ENCODE data around the gene DYNLT4. TPM values are rescaled to one million over a fixed set of nuclear protein-coding genes. Genes with fewer than 3 reads are reported as not detected.
A peak's percentile ranks its signal among the peaks of the same experiment; 100 is the strongest.
"Not testable (repeated sequence)": the region's sequence is repeated elsewhere in the genome, so short reads cannot be mapped to it uniquely, and the experiment has no call there.

The DYNLT4 gene, protein sequence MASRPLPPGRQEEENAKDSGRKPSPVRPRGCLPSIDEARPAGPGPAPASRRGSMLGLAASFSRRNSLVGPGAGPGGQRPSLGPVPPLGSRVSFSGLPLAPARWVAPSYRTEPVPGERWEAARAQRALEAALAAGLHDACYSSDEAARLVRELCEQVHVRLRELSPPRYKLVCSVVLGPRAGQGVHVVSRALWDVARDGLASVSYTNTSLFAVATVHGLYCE
- total RNA-seq (2014; rRNA removed; shearing (Covaris generic)) = 0.12 TPM in 1 of 2 replicates, not detected in the other

DNA sequence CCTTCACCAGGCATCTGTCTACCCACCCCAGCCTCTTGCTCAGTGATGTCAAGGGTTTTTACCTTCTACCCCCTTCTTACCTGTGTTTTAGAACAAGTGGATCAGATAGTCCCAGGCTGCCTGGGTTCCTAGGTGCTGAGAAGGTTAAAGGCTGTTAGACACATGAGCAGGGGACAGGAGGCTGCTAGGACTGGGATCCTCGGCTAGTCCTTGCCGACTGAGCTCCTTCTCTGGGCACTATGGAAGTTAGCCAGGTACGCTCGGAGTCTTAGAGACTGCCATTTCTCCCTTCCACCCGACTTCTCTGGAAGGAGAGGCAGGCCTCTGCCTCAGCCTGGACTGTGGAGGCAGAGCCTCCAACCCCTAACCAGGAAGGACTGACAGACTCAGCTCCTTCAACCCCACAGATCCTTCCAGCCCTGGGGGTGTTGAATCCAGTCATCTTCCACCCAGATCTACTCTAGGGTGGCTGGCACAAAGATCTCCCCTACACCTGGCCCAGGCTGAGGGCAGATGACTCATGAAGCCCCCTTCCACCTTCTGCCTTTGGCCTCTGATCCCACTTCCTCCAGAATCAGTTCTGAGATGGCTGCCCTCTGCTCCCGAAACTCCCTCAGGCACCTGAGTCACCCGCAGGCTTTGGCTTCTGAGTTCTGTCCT lies at the start of gene DYNLT4:
TSS of gene DYNLT4 (minus strand) at position 648 of the 660 bp plus-strand sequence. CDS start 683 bp downstream, outside the sequence.
- DNase-seq (ENCODE audit: low spot score) = no peak

DNA sequence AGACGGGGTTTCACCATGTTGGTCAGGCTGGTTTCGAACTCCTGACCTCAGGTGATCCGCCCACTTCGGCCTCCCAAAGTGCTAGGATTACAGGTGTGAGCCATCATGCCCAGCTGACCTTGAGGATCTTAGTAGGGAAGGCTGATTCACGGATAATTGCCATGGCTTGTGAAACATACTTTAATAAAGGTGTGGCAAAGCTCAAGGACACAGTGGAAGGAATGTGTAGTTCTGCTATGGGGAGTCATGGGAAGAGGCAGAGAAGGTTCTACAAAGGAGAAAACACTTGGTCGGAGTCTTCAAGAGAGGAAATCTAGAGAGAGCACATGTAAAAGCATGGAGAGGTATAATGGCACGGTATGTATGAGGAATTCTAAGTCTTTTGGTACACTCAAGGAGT lies 48.6 kb upstream of the DYNLT4 start:
- no peak for DNase-seq (ENCODE audit: low spot score)

DNA sequence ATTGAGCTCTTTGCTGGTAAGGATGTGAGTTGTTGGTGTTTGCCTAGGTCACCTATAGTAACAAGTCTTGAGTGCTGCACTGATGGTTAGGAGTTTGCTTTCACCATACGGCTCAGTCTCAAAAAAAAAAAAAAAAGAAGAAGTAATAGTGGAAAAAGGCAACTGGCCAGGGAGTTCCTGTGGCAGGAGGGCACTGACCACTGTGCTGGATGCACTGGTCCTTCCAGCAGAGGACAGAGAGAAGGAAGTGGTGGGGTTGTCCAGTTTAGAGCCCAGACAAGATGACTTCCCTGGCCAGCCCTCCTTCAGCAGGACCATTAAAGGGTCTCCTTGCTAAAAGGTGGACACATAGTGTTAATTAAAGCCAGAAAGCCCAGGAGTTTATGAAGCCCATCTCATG lies 47.8 kb upstream of the DYNLT4 start:
- DNase-seq (ENCODE audit: low spot score) = no peak

DNA sequence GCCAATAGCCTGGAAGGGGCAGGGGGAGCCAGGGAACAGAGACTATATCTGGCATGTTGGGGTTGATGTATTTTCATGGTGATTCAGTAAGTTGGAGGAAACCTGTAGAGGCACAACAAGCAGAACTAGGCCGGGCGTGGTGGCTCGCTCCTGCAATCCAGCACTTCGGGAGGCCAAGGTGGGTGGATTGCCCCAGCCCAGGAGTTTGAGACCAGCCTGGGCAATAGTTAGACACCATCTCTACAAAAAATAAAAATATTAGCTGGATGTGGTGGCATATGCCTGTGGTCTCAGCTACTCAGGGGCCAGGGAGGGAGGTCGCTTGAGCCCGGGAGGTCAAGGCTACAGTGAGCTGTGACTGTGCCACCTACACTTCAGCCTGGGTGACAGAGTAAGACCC lies 46.0 kb upstream of the DYNLT4 start:
- DNase-seq (ENCODE audit: low spot score) = no peak

DNA sequence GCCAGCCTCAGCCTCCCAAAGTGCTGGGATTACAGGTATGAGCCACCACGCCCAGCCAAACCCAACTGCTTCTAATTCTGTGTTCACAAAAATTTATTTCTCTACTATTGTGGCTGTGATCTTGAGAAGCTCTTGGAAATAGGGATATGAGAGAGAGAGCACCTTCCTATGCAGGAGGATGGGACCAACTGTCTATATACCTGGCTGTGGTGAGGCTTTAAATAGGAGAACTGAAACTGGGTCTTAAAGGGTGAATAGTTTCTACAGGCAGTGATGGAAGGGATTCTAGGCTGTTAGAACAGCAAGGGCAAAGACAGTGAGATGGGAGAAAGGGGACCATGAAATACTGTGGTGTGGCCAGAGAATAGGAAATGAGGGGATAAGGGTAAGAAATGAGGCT lies 44.2 kb upstream of the DYNLT4 start:
- no peak for DNase-seq (ENCODE audit: low spot score)

DNA sequence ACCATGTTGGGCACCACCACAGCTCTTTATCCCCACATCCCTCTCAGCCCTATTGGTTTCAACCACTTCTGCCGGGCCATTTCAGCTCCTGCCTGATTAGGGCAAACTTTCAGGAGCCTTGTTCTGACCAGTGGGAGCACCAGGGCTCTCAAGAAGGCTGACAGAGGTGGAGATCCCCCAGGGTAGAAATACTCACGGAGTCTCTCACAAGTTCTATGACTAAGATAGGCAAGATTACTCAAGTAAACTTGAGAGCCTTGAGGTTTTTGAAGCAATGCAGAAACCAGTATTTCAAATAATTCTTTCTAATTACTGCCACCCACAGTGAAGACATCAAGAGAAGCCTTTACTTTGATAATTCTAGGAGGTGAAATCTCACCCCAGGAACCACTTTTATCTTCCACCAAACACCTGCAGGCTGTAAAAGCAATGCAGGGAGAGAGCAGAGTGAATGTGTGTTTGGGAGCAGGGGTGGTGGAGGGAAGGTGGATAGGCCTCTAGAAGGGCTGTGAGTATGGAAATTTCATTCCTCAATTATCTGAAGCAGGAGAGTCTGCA lies 42.5 kb upstream of the DYNLT4 start:
- no peak for DNase-seq (ENCODE audit: low spot score)

DNA sequence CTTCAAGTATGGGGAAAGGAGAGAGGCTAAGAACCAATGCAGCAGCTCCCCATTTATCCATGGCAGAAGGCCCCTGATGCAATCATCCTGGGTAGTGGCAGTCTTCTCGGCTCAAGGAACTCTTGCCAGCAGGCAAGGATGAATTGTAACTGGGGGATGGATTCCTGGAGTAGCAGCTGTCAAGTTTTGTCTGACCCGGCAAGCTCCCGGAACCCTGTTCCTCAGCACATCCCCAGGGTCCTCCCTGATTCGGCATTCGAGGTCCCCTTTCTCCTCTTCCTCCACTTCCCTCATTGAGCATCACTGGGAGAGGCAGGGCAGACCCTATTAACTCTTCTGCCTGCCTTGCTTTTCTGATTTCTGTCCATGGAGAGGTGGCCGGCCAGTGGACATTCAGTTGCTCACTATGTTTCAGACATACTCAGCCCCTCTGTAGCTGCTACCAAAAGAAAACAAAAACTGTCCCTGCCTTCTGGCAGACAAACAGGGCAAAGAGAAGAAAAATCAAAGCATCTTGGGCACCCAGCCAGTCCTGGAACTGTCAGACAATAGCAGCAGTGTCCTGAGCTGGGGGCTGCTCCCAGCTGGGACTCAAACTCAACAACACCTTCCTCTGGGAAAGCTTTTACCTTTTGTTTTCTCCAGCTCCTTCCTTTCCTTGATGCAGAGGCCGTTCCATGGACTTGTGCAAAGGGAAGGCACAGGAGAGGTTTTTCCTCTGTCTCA lies 41.5 kb upstream of the DYNLT4 start:
- DNase-seq (ENCODE audit: low spot score) = no peak

DNA sequence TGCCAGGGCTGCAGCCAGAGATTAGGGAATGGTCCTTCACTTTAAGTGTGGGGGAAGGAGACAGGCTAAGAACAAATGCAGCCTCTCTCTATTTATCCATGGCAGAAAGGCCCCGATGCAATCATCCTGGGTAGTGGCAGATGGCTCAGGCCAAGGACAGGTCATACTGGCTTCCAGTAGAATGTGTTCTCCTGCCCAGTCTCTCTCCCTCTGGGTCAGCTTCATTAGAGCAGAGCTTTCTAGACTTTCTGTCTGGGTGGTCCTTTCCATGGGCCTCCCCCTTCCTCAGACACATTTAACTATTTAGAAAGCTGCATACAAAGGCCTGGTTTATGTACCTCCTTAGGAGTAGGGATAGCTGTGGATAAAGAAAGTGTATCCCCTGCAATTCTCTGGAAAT lies 40.7 kb upstream of the DYNLT4 start:
- no peak for DNase-seq (ENCODE audit: low spot score)

DNA sequence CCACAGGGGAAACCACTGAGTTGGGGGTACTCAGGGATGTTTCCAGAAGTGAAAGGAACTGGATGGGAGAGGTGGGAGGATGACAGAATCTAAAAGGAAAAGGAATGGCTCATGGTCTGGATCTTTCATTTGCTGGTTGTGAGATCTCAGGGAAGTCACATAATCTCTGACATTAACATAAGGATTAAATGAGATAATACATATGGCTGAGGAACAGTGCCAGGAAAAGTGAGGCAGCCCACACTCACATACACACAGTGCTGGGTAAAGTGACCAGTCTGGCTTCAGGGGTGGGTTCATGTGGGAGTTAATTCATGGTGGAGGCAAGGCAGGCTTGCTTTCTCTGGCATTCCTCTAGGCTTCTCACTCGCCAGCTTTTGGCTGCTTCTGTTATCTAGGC lies 39.8 kb upstream of the DYNLT4 start:
- no peak for DNase-seq (ENCODE audit: low spot score)

DNA sequence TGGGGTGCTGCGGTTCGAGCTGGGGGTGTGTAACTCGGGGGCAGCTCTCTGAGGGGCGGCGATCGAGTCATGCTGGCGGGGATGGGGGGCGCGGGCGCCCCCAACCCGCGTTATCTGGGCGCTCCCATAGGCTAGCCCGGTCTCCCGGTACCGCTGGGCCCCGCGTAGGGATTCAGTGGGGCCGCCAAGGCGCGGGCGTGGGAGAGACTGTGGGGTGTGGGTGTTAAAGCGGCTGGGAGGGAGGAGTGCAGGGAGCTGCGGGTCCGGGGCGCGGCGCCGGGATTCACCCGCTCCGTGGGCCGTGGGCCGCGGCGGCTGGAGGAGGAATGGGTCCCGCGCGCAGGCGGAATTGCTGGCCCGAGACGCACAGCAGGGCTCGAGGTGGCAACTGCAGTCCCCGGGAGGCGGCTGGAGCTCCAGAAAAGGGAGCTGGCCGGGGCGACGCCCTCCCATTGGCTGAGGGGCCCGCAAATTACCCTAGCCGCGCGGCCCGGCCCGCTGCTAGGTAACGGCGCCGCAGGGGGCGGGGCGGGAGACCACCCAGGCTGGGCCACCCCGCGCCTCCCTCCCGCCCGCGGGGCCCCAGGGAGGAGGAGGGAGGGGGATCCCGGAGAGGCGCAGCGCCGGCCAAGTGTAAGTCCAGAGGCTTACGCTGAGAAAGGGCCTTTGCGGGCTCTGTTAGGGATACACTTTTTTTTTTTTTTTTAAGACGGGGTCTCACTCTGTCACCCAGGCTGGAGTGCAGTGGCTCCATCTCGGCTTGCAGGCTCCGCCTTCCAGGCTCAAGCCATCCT lies 35.9 kb upstream of the DYNLT4 start, which contains the start of gene PTCH2:
TSS of gene PTCH2 (minus strand) at position 392 of the 794 bp plus-strand sequence. CDS start at position 71, 321 bp downstream.
- DNase-seq (ENCODE audit: low spot score) = peak; percentile 54

DNA sequence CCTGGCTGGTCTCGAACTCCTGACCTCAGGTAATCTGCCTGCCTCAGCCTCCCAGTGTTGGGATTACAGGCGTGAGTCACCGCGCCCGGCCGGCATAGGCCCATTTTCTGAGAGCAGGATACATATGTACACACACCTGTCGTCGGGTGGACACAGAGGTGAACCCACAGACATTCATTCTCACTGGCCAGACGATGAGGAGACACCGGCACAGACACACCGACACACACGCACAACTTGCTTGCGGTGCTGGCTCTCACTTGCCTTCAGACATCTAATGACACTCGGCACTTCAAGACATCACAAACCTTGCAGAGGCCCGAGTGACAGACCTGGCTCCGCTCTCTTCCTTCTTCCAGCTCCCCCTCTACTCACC lies 35.3 kb upstream of the DYNLT4 start:
- no peak for DNase-seq (ENCODE audit: low spot score)

DNA sequence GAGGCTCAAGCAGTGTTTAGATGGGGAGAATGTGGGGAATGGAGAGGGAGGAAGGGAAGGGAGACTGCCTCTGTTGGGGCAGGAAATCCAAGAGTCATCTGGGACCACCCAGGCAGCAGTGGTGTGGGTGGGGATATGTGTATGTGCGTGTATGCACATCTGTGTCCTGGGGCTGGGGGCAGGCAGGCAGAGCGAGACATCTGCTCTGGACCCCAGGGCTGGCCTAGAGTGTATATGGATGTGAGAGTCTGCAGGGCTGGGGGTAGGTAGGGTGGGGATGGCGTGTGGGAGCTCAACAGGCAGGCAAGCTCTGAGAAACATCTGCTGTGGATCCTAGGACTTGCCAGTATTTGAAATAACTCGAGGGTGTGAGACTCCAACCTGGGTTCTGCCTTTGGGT lies 32.4 kb upstream of the DYNLT4 start:
- no peak for DNase-seq (ENCODE audit: low spot score)

DNA sequence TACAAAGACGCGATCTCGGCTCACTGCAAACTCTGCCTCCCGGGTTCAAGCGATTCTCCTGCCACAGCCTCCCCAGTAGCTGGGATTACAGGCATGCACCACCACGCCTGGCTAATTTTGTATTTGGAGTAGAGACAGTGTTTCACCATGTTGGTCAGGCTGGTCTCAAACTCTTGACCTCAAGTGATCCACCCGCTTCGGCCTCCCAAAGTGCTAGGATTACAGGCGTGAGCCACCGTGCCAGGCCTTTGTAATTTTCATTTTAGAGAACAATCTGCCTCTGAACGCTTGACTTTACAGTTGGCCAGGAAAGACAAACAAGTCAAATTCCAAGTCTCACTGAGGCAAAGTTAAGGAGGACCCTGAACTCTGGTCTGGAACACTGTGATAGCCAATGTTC lies 31.1 kb upstream of the DYNLT4 start:
- DNase-seq (ENCODE audit: low spot score) = not testable (repeated sequence)

DNA sequence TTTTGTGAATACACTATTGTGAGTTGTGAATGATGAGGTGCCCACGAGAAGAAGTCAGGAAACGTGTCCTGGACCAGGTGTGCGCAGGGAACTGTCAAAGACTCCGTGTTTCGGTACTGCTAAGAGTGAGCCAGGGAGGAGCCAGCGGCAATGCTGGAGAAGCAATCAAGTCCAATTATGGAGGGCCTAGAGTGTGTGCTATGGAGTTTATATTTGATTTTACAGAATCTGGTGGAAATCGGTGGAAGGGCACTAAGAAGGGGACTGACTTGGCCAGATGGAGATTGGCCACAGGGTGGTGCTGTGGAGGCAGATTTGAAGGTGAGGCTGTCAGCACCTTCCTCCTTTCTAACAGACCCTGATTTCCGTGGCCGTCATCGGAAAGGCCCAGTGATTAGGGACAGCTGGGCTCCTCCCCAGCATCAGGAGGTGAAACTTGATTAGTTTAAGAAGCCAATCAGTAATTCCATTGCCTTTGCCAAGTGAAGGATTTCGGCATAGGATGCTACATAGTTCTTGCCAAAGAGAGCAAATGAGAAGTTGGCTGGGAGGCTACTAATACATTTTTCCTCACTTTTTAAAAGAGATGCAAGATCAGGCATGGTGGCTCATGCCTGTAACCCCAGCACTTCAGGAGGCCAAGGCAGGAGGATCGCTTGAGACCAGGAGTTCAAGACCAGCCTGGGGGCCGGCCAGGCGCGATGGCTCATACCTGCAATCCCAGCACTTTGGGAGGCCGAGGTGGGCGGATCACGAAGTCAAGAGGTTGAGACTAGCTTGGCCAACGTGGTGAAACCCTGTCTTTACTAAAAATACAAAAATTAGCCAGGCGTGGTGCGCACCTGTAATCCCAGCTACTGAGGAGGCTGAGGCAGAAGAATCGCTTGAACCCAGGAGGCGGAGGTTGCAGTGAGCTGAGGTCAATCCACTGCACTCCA lies 28.9 kb upstream of the DYNLT4 start:
- peak; percentile 82 for DNase-seq (ENCODE audit: low spot score)

DNA sequence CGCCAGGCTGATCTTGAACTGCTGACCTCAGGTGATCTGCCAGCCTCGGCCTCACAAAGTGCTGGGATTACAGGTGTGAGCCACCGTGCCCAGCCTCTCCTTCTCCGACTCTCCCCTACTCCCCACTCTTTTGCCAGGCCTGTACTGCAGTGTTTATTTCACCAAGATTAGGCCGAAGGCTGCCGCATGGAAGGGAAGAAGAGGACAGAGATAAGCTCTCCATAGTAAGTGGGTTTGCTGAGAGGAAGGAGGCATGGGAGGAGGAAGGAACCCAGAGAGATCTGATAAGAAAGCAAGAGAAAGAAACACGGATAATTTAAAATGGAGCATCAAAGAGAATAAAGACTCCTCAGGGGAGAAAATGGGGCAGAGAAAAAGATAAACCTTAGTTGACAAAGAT lies 27.2 kb upstream of the DYNLT4 start:
- DNase-seq (ENCODE audit: low spot score) = no peak

DNA sequence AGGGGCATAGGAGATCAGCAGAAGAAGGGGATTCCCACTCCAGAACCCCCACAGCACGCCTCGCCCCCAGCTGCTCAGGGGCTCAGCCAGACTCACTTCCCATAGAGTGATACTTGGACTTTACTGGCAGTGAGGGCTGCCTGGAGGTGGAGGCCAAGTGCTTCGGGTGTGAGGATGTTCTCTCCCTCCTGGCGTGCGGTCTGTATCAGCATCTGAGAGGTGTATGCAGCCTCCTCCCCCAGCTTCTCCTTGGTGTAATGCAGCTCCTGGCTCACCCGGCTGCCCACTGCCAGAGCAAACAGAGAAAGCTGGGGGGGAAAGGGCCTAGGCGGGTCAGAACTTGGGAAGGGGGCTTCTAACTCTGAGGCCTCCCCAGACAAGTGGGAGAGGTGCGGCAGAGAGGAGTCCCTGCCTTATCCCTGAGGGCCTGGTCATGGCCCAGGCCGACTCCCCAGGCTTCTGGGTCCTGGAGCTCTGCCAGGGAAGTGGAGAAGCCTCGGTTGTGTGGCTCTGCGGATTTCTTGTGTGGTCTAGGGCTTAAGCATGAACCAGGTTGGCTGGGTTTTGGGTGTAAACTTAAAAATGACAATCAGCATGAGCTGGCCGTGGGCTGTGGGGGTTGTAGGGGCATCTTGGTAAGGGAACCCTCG lies 25.0 kb upstream of the DYNLT4 start:
- DNase-seq (ENCODE audit: low spot score) = no peak

DNA sequence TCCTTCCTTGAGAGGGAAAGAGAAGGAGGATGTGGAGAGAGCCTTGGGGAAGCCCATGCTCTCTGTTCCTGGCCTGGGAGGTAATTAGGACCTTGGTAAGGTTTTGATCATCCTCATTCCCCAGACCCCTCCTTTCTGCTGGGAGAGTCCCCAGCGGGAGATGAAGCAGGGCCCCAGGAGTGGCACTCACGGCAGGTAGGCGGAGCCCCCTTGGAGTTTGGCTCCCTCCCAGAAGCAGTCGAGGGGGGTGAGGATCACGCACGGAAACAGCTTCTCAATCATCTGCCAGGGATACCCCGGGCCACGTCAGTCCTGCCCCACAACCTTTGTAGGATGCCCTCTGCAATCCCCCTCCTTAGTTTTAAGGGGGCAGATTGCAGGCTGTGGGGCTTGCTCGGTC lies 24.4 kb upstream of the DYNLT4 start:
- DNase-seq (ENCODE audit: low spot score) = no peak

DNA sequence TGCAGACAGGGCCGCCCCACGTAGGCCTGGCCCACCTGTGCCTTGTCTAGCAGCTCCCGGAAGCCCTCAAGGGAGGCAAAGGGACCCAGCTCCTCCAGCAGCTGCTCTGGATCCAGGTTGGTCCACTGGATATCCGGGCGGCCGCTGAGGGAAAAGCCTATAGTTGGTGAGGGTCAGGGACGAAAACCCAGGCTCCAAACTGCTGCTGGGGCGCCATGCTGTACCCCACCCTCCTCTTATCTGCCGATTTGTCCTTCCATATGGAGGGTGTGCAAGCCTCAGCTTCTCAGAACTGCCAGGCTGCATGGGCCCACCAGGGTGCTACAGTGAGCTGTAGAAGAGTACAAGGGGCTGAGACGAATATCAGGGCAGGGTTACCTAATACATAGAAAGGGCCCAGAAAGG lies 23.8 kb upstream of the DYNLT4 start:
- no peak for DNase-seq (ENCODE audit: low spot score)

DNA sequence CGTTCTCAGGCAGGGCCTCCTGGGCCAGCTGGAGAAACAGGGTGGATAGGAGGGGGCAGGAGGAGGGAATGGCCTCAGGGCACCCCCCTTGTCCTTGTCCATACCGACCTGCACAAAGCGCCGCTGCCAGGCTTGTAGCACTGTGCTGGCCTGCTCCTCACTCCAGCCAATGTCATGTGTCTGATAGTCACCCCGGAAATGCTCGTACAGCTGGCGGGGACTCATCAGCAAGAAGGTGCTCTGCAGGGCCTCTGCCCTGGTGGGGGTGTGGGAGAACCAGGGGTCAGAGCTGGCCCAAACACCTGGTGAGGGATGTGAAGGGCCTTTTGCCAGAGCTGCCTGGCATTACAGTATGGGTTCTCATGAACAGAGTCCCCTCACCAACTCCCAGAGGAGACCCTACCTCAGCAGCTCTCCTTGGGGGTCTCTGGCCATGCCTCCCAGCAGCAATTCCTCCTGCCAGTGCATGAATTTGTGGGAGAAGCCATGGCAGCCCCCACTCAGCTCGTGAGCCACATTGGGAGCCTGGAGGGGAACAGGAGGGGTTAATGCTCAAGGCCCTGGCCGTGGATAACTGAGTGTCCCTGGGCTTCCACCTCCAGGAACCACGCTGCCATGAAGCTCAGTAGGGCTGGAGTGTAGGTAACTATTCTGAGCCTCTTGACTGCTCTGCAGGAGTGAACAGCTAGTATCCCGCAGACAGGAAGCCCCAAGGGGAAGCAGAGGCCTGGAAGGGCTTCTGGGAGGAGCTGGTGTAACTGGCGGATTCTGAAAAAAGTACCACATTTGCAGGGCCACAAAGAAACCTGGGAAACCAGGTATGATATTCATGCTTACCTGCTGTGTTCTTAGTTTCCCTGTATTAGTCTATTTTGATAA lies 22.6 kb upstream of the DYNLT4 start:
- no peak for DNase-seq (ENCODE audit: low spot score)

Data from H4 (cell line).